IMR-90 (cell line): Measurements from ENCODE around the gene TMEM14A. TPM values are rescaled to one million over a fixed set of nuclear protein-coding genes. Genes with fewer than 3 reads are reported as not detected.
A peak's percentile ranks its signal among the peaks of the same experiment; 100 is the strongest.

Source experiments
- ATAC-seq: fragments of 200-7000 bp; cut with Tn5 transposase; 2 replicates; pipeline ENCODE4 v1.9.1; 2020; ENCODE audit warnings: low read depth, mild to moderate bottlenecking, moderate library complexity
- BruUV-seq: library from RNA; stranded (reverse); fragments of 400-500 nt; replicated peaks from 2 replicates; lab custom pipeline; 2021; lab: Mats Ljungman, UMichigan
- CTCF ChIA-PET: fragments of 300-600 bp; formaldehyde crosslinking; extraction: SDS; loops from one replicate; lab custom pipeline; 2021; ENCODE audit warnings: antibody characterized with exemption; lab: Yijun Ruan, JAX
- POLR2A ChIA-PET: fragments of 300-600 bp; sonication (Branson Sonifier 250); formaldehyde crosslinking; loops from one replicate; lab custom pipeline; 2022; ENCODE audit warnings: antibody characterized with exemption; ENCODE audit not compliant: unreplicated experiment; lab: Charles Lee
- DNase-seq: peaks from one replicate; pipeline ENCODE4 v3.0.0; 2013
- H2AFZ ChIP-seq: replicated peaks from 2 replicates; pipeline ENCODE3; 2013; ENCODE audit warnings: low read length, mild to moderate bottlenecking; ENCODE audit not compliant: poor library complexity
- H2AK5ac ChIP-seq: 2 replicates; pipeline ENCODE4 v1.6.1; 2013; ENCODE audit warnings: low read depth, low read length, inconsistent platforms
- H2AK9ac ChIP-seq: replicated peaks from 2 replicates; pipeline ENCODE3; 2013; ENCODE audit warnings: mild to moderate bottlenecking, low read depth, low read length, moderate library complexity; ENCODE audit not compliant: poor library complexity
- H2BK120ac ChIP-seq: 2 replicates; pipeline ENCODE4 v1.6.1; 2013; ENCODE audit warnings: low read depth, low read length, inconsistent platforms
- H2BK15ac ChIP-seq: 3 replicates; pipeline ENCODE4 v1.6.1; 2013; ENCODE audit warnings: low read depth, low read length, inconsistent platforms
- H2BK20ac ChIP-seq: 2 replicates; pipeline ENCODE4 v1.6.1; 2013; ENCODE audit warnings: low read depth, mild to moderate bottlenecking, inconsistent platforms, low read length, moderate library complexity
- H2BK5ac ChIP-seq: 2 replicates; pipeline ENCODE4 v1.6.1; 2013; ENCODE audit warnings: mild to moderate bottlenecking, low read depth, low read length, inconsistent platforms; ENCODE audit not compliant: poor library complexity, severe bottlenecking
- H3K14ac ChIP-seq: replicated peaks from 2 replicates; pipeline ENCODE4 v1.6.1; 2013; ENCODE audit warnings: low read depth, low read length, inconsistent platforms
- H3K18ac ChIP-seq: 2 replicates; pipeline ENCODE4 v1.6.1; 2013; ENCODE audit warnings: low read depth, low read length, control low read depth
- H3K23ac ChIP-seq: 2 replicates; pipeline ENCODE4 v1.6.1; 2013; ENCODE audit warnings: low read depth, low read length, inconsistent platforms
- H3K27ac ChIP-seq: 2 replicates; pipeline ENCODE4 v1.5.1; 2013; ENCODE audit warnings: mild to moderate bottlenecking, control low read depth, low read length; ENCODE audit not compliant: insufficient read depth
- H3K27me3 ChIP-seq: 2 replicates; pipeline ENCODE4 v1.6.1; 2013; ENCODE audit warnings: low read length; ENCODE audit not compliant: control insufficient read depth, insufficient read depth
- H3K36me3 ChIP-seq: 2 replicates; pipeline ENCODE4 v1.6.1; 2013; ENCODE audit warnings: low read length, mixed read lengths; ENCODE audit not compliant: control insufficient read depth, insufficient read depth
- H3K4ac ChIP-seq: 2 replicates; pipeline ENCODE4 v1.6.1; 2013; ENCODE audit warnings: low read depth, low read length, inconsistent platforms
- H3K4me1 ChIP-seq: 2 replicates; pipeline ENCODE4 v1.6.1; 2013; ENCODE audit warnings: low read length, mixed read lengths; ENCODE audit not compliant: control insufficient read depth, insufficient read depth
- H3K4me2 ChIP-seq: 2 replicates; pipeline ENCODE4 v1.6.1; 2013; ENCODE audit warnings: low read depth, mild to moderate bottlenecking, control low read depth, low read length, moderate library complexity
- H3K4me3 ChIP-seq: 2 replicates; pipeline ENCODE4 v1.5.1; 2013; ENCODE audit warnings: low read depth, mild to moderate bottlenecking, control low read depth, low read length, moderate library complexity; ENCODE audit not compliant: insufficient read depth
- H3K56ac ChIP-seq: 2 replicates; pipeline ENCODE4 v1.6.1; 2013; ENCODE audit warnings: low read length, inconsistent platforms; ENCODE audit not compliant: insufficient read depth; ENCODE audit errors: extremely low read depth
- H3K79me1 ChIP-seq, 2 experiments: 2 replicates each; pipeline ENCODE4 v1.6.1; 2013; ENCODE audit warnings: low read length in 2 of 2, inconsistent platforms in 1 of 2, low read depth in 1 of 2
- H3K9ac ChIP-seq: 2 replicates; pipeline ENCODE4 v1.6.1; 2013; ENCODE audit warnings: low read depth, low read length, control low read depth
- H3K9me1 ChIP-seq: 2 replicates; pipeline ENCODE4 v1.6.1; 2013; ENCODE audit warnings: low read length, inconsistent platforms; ENCODE audit not compliant: insufficient read depth
- H3K9me3 ChIP-seq: 2 replicates; pipeline ENCODE4 v1.6.1; 2013; ENCODE audit warnings: low read length; ENCODE audit not compliant: control insufficient read depth, insufficient read depth
- H4K20me1 ChIP-seq: 2 replicates; pipeline ENCODE4 v1.6.1; 2013; ENCODE audit warnings: low read length, inconsistent platforms; ENCODE audit not compliant: insufficient read depth
- H4K5ac ChIP-seq: 2 replicates; pipeline ENCODE4 v1.6.1; 2013; ENCODE audit warnings: mild to moderate bottlenecking, low read depth, low read length, control low read depth
- H4K8ac ChIP-seq, 2 experiments: 2 replicates each; pipeline ENCODE4 v1.6.1; 2013; ENCODE audit warnings: low read depth in 2 of 2, low read length in 2 of 2, control low read depth in 1 of 2, inconsistent platforms in 1 of 2
- H4K91ac ChIP-seq: 2 replicates; pipeline ENCODE4 v1.6.1; 2013; ENCODE audit warnings: low read depth, low read length, inconsistent platforms; ENCODE audit not compliant: insufficient read depth
- BHLHE40 ChIP-seq: fragments of 150-350 bp; IDR thresholded peaks from 2 replicates; pipeline ENCODE4 v1.6.1; 2016; ENCODE audit warnings: mild to moderate bottlenecking, low read depth, low read length
- CEBPB ChIP-seq: IDR thresholded peaks from 2 replicates; pipeline ENCODE4 v1.6.1; 2012; ENCODE audit warnings: low read depth, low read length, improper control_type of control experiment
- CHD1 ChIP-seq: IDR thresholded peaks from 2 replicates; pipeline ENCODE4 v1.6.1; 2012; ENCODE audit warnings: low read depth, low read length, improper control_type of control experiment
- CTCF ChIP-seq: conservative IDR thresholded peaks from 2 replicates; pipeline ENCODE4 v1.5.1; 2012; ENCODE audit warnings: mild to moderate bottlenecking, low read depth, low read length, improper control_type of control experiment
- ELK1 ChIP-seq: fragments of 150-350 bp; IDR thresholded peaks from 2 replicates; pipeline ENCODE4 v1.6.1; 2016; ENCODE audit warnings: low read depth, mild to moderate bottlenecking, low read length, moderate library complexity, borderline replicate concordance
- FOS ChIP-seq: fragments of 150-350 bp; IDR thresholded peaks from 2 replicates; pipeline ENCODE4 v1.6.1; 2016; ENCODE audit warnings: low read depth, low read length
- MAFK ChIP-seq: IDR thresholded peaks from 2 replicates; pipeline ENCODE4 v1.6.1; 2012; ENCODE audit warnings: low read depth, low read length, improper control_type of control experiment
- MAZ ChIP-seq: IDR thresholded peaks from 2 replicates; pipeline ENCODE4 v1.6.1; 2012; ENCODE audit warnings: low read depth, mild to moderate bottlenecking, low read length, improper control_type of control experiment, moderate library complexity, borderline replicate concordance
- MXI1 ChIP-seq: IDR thresholded peaks from 2 replicates; pipeline ENCODE4 v1.6.1; 2012; ENCODE audit warnings: low read depth, mild to moderate bottlenecking, low read length, moderate library complexity, borderline replicate concordance
- NFE2L2 ChIP-seq: fragments of 150-350 bp; IDR thresholded peaks from 2 replicates; pipeline ENCODE4 v1.6.1; 2016; ENCODE audit warnings: low read depth, mild to moderate bottlenecking, low read length
- POLR2A ChIP-seq: IDR thresholded peaks from 2 replicates; pipeline ENCODE4 v1.6.1; 2012; ENCODE audit warnings: mild to moderate bottlenecking, low read depth, low read length
- RAD21 ChIP-seq: IDR thresholded peaks from 2 replicates; pipeline ENCODE4 v1.6.1; 2012; ENCODE audit warnings: low read length, improper control_type of control experiment
- RCOR1 ChIP-seq: IDR thresholded peaks from 2 replicates; pipeline ENCODE4 v1.6.1; 2012; ENCODE audit warnings: mild to moderate bottlenecking, low read length, improper control_type of control experiment; ENCODE audit not compliant: insufficient replicate concordance
- RFX5 ChIP-seq: IDR thresholded peaks from 2 replicates; pipeline ENCODE4 v1.8.0; 2012; ENCODE audit warnings: low read depth, mild to moderate bottlenecking, low read length, moderate library complexity
- SMC3 ChIP-seq: fragments of 150-350 bp; IDR thresholded peaks from 2 replicates; pipeline ENCODE4 v1.6.1; 2016; ENCODE audit warnings: low read depth, mild to moderate bottlenecking, antibody characterized with exemption, low read length, moderate library complexity
- USF2 ChIP-seq: fragments of 150-350 bp; IDR thresholded peaks from 2 replicates; pipeline ENCODE4 v1.6.1; 2017; ENCODE audit warnings: mild to moderate bottlenecking, antibody characterized with exemption, low read length, low read depth
- WGBS, 2 experiments: methylation state at CpG; one replicate each; pipeline versions ENCODE4 v1.1.5 to v1.1.7; 2013; ENCODE audit warnings: missing lambda C conversion rate in 2 of 2; ENCODE audit not compliant: insufficient read length in 1 of 2; ENCODE audit errors: extremely low coverage in 2 of 2; 5-methylcytosine and 5-hydroxymethylcytosine counted together
- dilution Hi-C: fragments of 300-500 bp; cut with HindIII; formaldehyde crosslinking; loops from one replicate; pipeline ENCODE4 v1.14.3; 2018; ENCODE audit warnings: low sequenced_read_pairs; ENCODE audit not compliant: unreplicated experiment
- in situ Hi-C: fragments of 300-500 bp; cut with MboI; formaldehyde crosslinking; loops from 3 replicates; pipeline ENCODE4 v1.14.3; 2019; ENCODE audit warnings: low sequenced_read_pairs, inconsistent platforms, mixed read lengths
- intact Hi-C: fragments of 100-400 bp; cut with micrococcal nuclease; formaldehyde crosslinking; loops from 2 replicates; pipeline ENCODE4 v1.10.0; 2022
- polyA plus RNA-seq, 3 experiments: library from polyadenylated mRNA; depleted of rRNA; stranded (reverse); fragments of >200 nt; gene quantifications; 2 replicates each; pipeline ENCODE4 v1.2.3, GENCODE V29; 2012; ENCODE audit warnings: low replicate concordance in 1 of 3
- total RNA-seq: library from RNA; depleted of rRNA; stranded (reverse); fragments of >200 nt; gene quantifications from 2 replicates; pipeline ENCODE4 v1.2.3, GENCODE V29; 2012

Gene TMEM14A
- total and polyA plus RNA-seq, 2 of the 4 experiments (the other 2 are of a cell fraction) = 18.5 to 25.1 TPM

GRCh38 chr6:52643158-52643557 is 27.8 kb upstream of the TMEM14A start:
- no TSS peak for BruUV-seq
- Histone ChIP-seq H4K5ac (no peak overlapping the region), H2BK5ac (no peak overlapping the region), H3K14ac (no peak overlapping the region), H3K27me3 (no peaks in the 10 kb centered on the region), H3K4ac (no peak overlapping the region), H2AK5ac (peak overlapping the region; percentile 56; the same call in 1 of the 2 replicates), H4K8ac (no peak overlapping the region), H3K79me1 (no peaks in the 10 kb centered on the region), H3K9ac (no peak overlapping the region), H3K36me3 (no peaks in the 10 kb centered on the region), H3K56ac (no peak overlapping the region), H3K4me3 (no peak overlapping the region), H4K20me1 (no peaks in the 10 kb centered on the region), H2BK15ac (no peak overlapping the region; the same call in 2 of the 3 replicates), H3K4me2 (no peak overlapping the region), H3K4me1 (peaks cover 9% of the 10 kb centered on the region), H3K27ac (no peak overlapping the region), H3K9me1 (peaks cover 8% of the 10 kb centered on the region), H2AFZ (no peak overlapping the region), H2BK120ac (peak overlapping the region; percentile 17; the same call in 1 of the 2 replicates), H3K23ac (0 out of 2 replicates have a peak overlapping the region, but pooled peaks have one; percentile 16), H2BK20ac (0 out of 2 replicates have a peak overlapping the region, but pooled peaks have one; percentile 3), H3K9me3 (no peaks in the 10 kb centered on the region), H2AK9ac (no peak overlapping the region), H4K91ac (no peak overlapping the region; the same call in 1 of the 2 replicates), H3K18ac (no peak overlapping the region)
- ChIA-PET POLR2A (no interaction called here), CTCF (interaction anchor here (0.6 kb wide), 1 partner anchor 19 kb away, joined by 3 read pairs; no protein-coding TSS in a partner anchor)
- no peak for TF ChIP-seq BHLHE40
- TF ChIP-seq CEBPB = no peak
- TF ChIP-seq ELK1 = no peak
- no peak for TF ChIP-seq MAZ
- no peak for TF ChIP-seq RCOR1
- TF ChIP-seq CTCF = no peak
- TF ChIP-seq RAD21 = no peak
- no peak for TF ChIP-seq CHD1
- no peak for TF ChIP-seq USF2
- TF ChIP-seq SMC3 = no peak
- no peak for TF ChIP-seq MAFK
- TF ChIP-seq RFX5 = no peak
- no peak for TF ChIP-seq MXI1
- no peak for TF ChIP-seq FOS
- no peak for TF ChIP-seq NFE2L2
- TF ChIP-seq POLR2A = no peak
- in situ Hi-C loops = loop anchor here (10.0 kb wide), 1 partner anchor 128 kb away; no protein-coding TSS in a partner anchor
- DNase-seq (peak; percentile 45), ATAC-seq (peak; percentile 33)
- intact Hi-C loops = no loop called here
- 60% methylated on average over 1 of the region's 3 CpGs; no CpG with 5 or more reads in 1 of the 2 experiments for WGBS, 2 experiments
- dilution Hi-C loops = no loop called here
